ENCODE data around the gene XPR1. TPM values are rescaled to one million over a fixed set of nuclear protein-coding genes. Genes with fewer than 3 reads are reported as not detected.

XPR1 gene
- total and polyA plus RNA-seq, 10 of the 15 experiments (the other 5 are each of a cell fraction or from before 2014, with no cell fraction given) = 1.1 to 33.9 (median 11.3) TPM

- H3K36me3 ChIP-seq (ENCODE audit: control insufficient read depth in 2 of 2, insufficient read depth in 2 of 2, low read length in 1 of 2) = no peaks in the 10 kb centered on the region; a peak in 1 of 4 replicates
- ChIA-PET POLR2A (no interaction called here), SMC1A (ENCODE audit: uncharacterized antibody, unreplicated experiment) (interaction anchor here (1.0 kb wide), 1 partner anchor 109 kb away, joined by 4 read pairs; no protein-coding TSS in a partner anchor), RAD21 (ENCODE audit: unreplicated experiment) (no interaction called here), CTCF (interaction anchor here (0.6 kb wide), 1 partner anchor 1294 kb away, joined by 3 read pairs; no protein-coding TSS in a partner anchor)
- H3K27me3 ChIP-seq (replicated peaks in 1 of 2; ENCODE audit: control insufficient read depth in 2 of 2, insufficient read depth in 2 of 2, low read length in 1 of 2) = no peaks in the 10 kb centered on the region
- H4K20me1 ChIP-seq (ENCODE audit: control insufficient read depth, insufficient read depth) = no peaks in the 10 kb centered on the region
- in situ Hi-C loops (cut with MboI) = no loop called here
- TF ChIP-seq NFYB (IDR thresholded peaks at IDR 0.05; ENCODE audit: insufficient read depth, low read depth, low read length) (no peak), RFX5 (IDR thresholded peaks at IDR 0.05; ENCODE audit: low read depth, low read length) (no peak), HDGF (IDR thresholded peaks at IDR 0.05) (no peak), BCL3 (IDR thresholded peaks at IDR 0.05; ENCODE audit: borderline replicate concordance, insufficient read depth, low read depth, low read length, poor library complexity, severe bottlenecking) (no peak), RELA (IDR thresholded peaks at IDR 0.05; ENCODE audit: borderline replicate concordance, partially characterized antibody) (no peak), SIN3A (IDR thresholded peaks at IDR 0.05; ENCODE audit: low read depth, low read length) (no peak), DPF2 (IDR thresholded peaks at IDR 0.05) (no peak), RAD51 (IDR thresholded peaks at IDR 0.05) (no peak), ZSCAN29 (IDR thresholded peaks at IDR 0.05) (no peak), MTA3 (IDR thresholded peaks at IDR 0.05; ENCODE audit: borderline replicate concordance, low read length) (no peak), BACH1 (IDR thresholded peaks at IDR 0.05; ENCODE audit: borderline replicate concordance) (no peak), ELK1 (IDR thresholded peaks at IDR 0.05; ENCODE audit: low read depth, low read length) (no peak), CREB1 (IDR thresholded peaks at IDR 0.05; ENCODE audit: low read depth) (no peak), POLR2AphosphoS2 (IDR thresholded peaks at IDR 0.05; ENCODE audit: low read depth, low read length) (no peak), CHD4 (IDR thresholded peaks at IDR 0.05) (no peak), NFYA (IDR thresholded peaks at IDR 0.05; ENCODE audit: borderline replicate concordance, low read depth, low read length) (no peak), RAD21 (IDR thresholded peaks at IDR 0.05; ENCODE audit: insufficient read depth, low read depth, low read length) (no peak), BMI1 (IDR thresholded peaks at IDR 0.05; ENCODE audit: borderline replicate concordance) (no peak)
- DNase-seq (ENCODE audit: low read depth, low spot score) (no peak), FAIRE-seq (no peak), ATAC-seq (no peak)
- H3K4me1 ChIP-seq (ENCODE audit: control insufficient read depth, insufficient read depth, low read length) = no peaks in the 10 kb centered on the region
- no peaks in the 10 kb centered on the region for H3K79me2 ChIP-seq (ENCODE audit: control insufficient read depth, insufficient read depth, low read length)
- H3K9ac ChIP-seq (ENCODE audit: control insufficient read depth, insufficient read depth, low read length) = no peak overlapping the region
- no peak overlapping the region for H3K4me3 ChIP-seq
- H3K4me2 ChIP-seq (ENCODE audit: control insufficient read depth, insufficient read depth) = no peak overlapping the region
- intact Hi-C loops (cut with micrococcal nuclease; ENCODE audit: unreplicated experiment) = no loop called here
- H3K27ac ChIP-seq (ENCODE audit: control insufficient read depth, insufficient read depth) = no peak overlapping the region
- 82% methylated on average over 2 of the region's 2 CpGs for WGBS (ENCODE audit: insufficient coverage, insufficient replicate concordance, low lambda C conversion rate, missing lambda C conversion rate)
- BruUV-seq (replicated peaks) = no TSS peak
- no peaks in the 10 kb centered on the region for H3K9me3 ChIP-seq (replicated peaks; ENCODE audit: control insufficient read depth, insufficient read depth, low read length)
- H2AFZ ChIP-seq (ENCODE audit: control insufficient read depth, low read depth, low read length) = no peak overlapping the region
These were observed 120.1 kb downstream of the XPR1 start for GRCh38 chr1:180751921-180752320.
